Activated CD4-positive, alpha-beta T cell treated with anti-CD3 and anti-CD28 coated beads for 4 hours (primary cell): ENCODE results near the gene MELTF.
"Not testable (repeated sequence)": the region's sequence is repeated elsewhere in the genome, so short reads cannot be mapped to it uniquely, and the experiment has no call there.

Experiments used
- DNase-seq, 2 donors: peaks; one replicate each; pipeline ENCODE4 v3.0.0-alpha.2; 2020

The MELTF gene

GRCh38 chr3:197029511-197030167 is at the start of gene MELTF:
MELTF (minus strand) TSS chr3:197029817; CDS start chr3:197029702, 115 bp downstream.
- DNase-seq: peak; percentile 64 to 68

GRCh38 chr3:197076415-197076814 is 46.8 kb upstream of the MELTF start:
- DNase-seq: no peak

GRCh38 chr3:197068077-197068476 is 38.5 kb upstream of the MELTF start:
- DNase-seq: no peak

GRCh38 chr3:197064771-197065170 is 35.2 kb upstream of the MELTF start:
- no peak for DNase-seq

GRCh38 chr3:197062446-197062845 is 32.8 kb upstream of the MELTF start:
- no peak for DNase-seq

GRCh38 chr3:197051637-197052036 is 22.0 kb upstream of the MELTF start:
- DNase-seq: not testable (repeated sequence)

GRCh38 chr3:197050511-197050910 is 20.9 kb upstream of the MELTF start:
- no peak for DNase-seq

- no peak for DNase-seq
These were observed 12.9 kb upstream of the MELTF start for GRCh38 chr3:197042539-197042938.

GRCh38 chr3:197041875-197042488 is 12.4 kb upstream of the MELTF start:
- no peak for DNase-seq

- DNase-seq: no peak
These were observed 11.0 kb upstream of the MELTF start for GRCh38 chr3:197040658-197041057.

GRCh38 chr3:197038679-197039462 is 9.3 kb upstream of the MELTF start:
- no peak for DNase-seq

GRCh38 chr3:197035577-197035976 is 6.0 kb upstream of the MELTF start:
- DNase-seq: no peak

GRCh38 chr3:197034778-197035177 is 5.2 kb upstream of the MELTF start:
- DNase-seq: not testable (repeated sequence)

GRCh38 chr3:197033764-197034163 is 4.1 kb upstream of the MELTF start:
- DNase-seq: not testable (repeated sequence)

- no peak for DNase-seq
These were observed 2.0 kb upstream of the MELTF start for GRCh38 chr3:197031315-197032285.

- no peak for DNase-seq
These were observed 1.0 kb upstream of the MELTF start for GRCh38 chr3:197030379-197031314.

- no peak for DNase-seq
These were observed 698 bp downstream of the MELTF start for GRCh38 chr3:197028728-197029510.

GRCh38 chr3:197027896-197028727 is 1.5 kb downstream of the MELTF start:
- no peak for DNase-seq

- DNase-seq: no peak
These were observed 2.3 kb downstream of the MELTF start for GRCh38 chr3:197027151-197027895.
